Inflammatory macrophage treated with lipopolysaccharide for 4 hours (primary cell): ENCODE data around the gene GID4.

Experiments used
- DNase-seq: peaks from one replicate; pipeline ENCODE4 v3.0.0-alpha.2; 2020

Gene GID4

GRCh38 chr17:18105595-18105994 is 66.4 kb downstream of the GID4 start:
- DNase-seq = no peak

- DNase-seq = no peak
These were observed 67.0 kb downstream of the GID4 start for GRCh38 chr17:18106211-18106610.

- no peak for DNase-seq
These were observed 68.0 kb downstream of the GID4 start for GRCh38 chr17:18107061-18107790.

GRCh38 chr17:18107971-18108370 is 68.8 kb downstream of the GID4 start:
- DNase-seq = no peak

- no peak for DNase-seq
These were observed 69.4 kb downstream of the GID4 start, which contains the start of gene MYO15A for GRCh38 chr17:18108401-18109312. Gene MYO15A (plus strand): TSS chr17:18108756. CDS start chr17:18118801, 10,045 bp downstream.

- no peak for DNase-seq
These were observed 70.8 kb downstream of the GID4 start for GRCh38 chr17:18109935-18110485.

GRCh38 chr17:18110636-18111145 is 71.5 kb downstream of the GID4 start:
- DNase-seq = no peak

GRCh38 chr17:18111330-18111971 is 72.2 kb downstream of the GID4 start:
- no peak for DNase-seq

GRCh38 chr17:18115517-18115916 is 76.3 kb downstream of the GID4 start:
- DNase-seq = no peak

- no peak for DNase-seq
These were observed 76.9 kb downstream of the GID4 start for GRCh38 chr17:18116078-18116477.

- no peak for DNase-seq
These were observed 78.3 kb downstream of the GID4 start for GRCh38 chr17:18117533-18117932.
